SK-N-SH treated with all-trans-retinoic acid at 6 μM for 48 hours (cell line): ENCODE results near the gene RAB21.

Source experiments
- ATAC-seq: fragments of 200-7000 bp; cut with Tn5 transposase; 3 replicates; pipeline ENCODE4 v1.9.1; 2020; ENCODE audit warnings: mild to moderate bottlenecking, moderate library complexity
- ARNTL ChIP-seq: fragments of 450-650 bp; formaldehyde crosslinking; IDR thresholded peaks from 2 replicates; pipeline ENCODE4 v1.5.0; 2020; ENCODE audit warnings: low read depth, mild to moderate bottlenecking, moderate library complexity, borderline replicate concordance
- CSRNP3 ChIP-seq: fragments of 250-450 bp; sonication (Bioruptor Pico); IDR thresholded peaks from 2 replicates; pipeline ENCODE4 v1.5.1; 2021; ENCODE audit warnings: mild to moderate bottlenecking, moderate library complexity
- ESRRG ChIP-seq: fragments of 250-450 bp; sonication (Bioruptor Pico); IDR thresholded peaks from 2 replicates; pipeline ENCODE4 v1.6.1; 2021; ENCODE audit warnings: mild to moderate bottlenecking
- GLIS3 ChIP-seq: fragments of 250-450 bp; sonication (Bioruptor Pico); IDR thresholded peaks from 2 replicates; pipeline ENCODE4 v1.5.0; 2020; ENCODE audit warnings: mild to moderate bottlenecking, moderate library complexity
- ISL1 ChIP-seq: fragments of 250-450 bp; sonication (Bioruptor Pico); IDR thresholded peaks from 2 replicates; pipeline ENCODE4 v2.1.2; 2022; ENCODE audit warnings: mild to moderate bottlenecking, moderate library complexity
- OSR1 ChIP-seq: fragments of 250-450 bp; sonication (Bioruptor Pico); IDR thresholded peaks from 2 replicates; pipeline ENCODE4 v1.8.0; 2022; ENCODE audit warnings: moderate library complexity, mild to moderate bottlenecking, inconsistent platforms
- PPARA ChIP-seq: fragments of 250-450 bp; sonication (Bioruptor Pico); IDR thresholded peaks from 2 replicates; pipeline ENCODE4 v1.5.0; 2020; ENCODE audit warnings: mild to moderate bottlenecking, borderline replicate concordance
- RARB ChIP-seq: fragments of 250-450 bp; sonication (Bioruptor Pico); IDR thresholded peaks from 2 replicates; pipeline ENCODE4 v1.8.0; 2021; ENCODE audit warnings: mild to moderate bottlenecking, moderate library complexity
- SNAI2 ChIP-seq: fragments of 250-450 bp; sonication (Bioruptor Pico); IDR thresholded peaks from 2 replicates; pipeline ENCODE4 v1.5.0; 2020; ENCODE audit warnings: mild to moderate bottlenecking, moderate library complexity
- TCF4 ChIP-seq: fragments of 250-450 bp; sonication (Bioruptor Pico); IDR thresholded peaks from 2 replicates; pipeline ENCODE4 v1.8.0; 2021; ENCODE audit warnings: mild to moderate bottlenecking, moderate library complexity, borderline replicate concordance
- ZC3H10 ChIP-seq: fragments of 250-450 bp; sonication (Bioruptor Pico); IDR thresholded peaks from 2 replicates; pipeline ENCODE4 v1.5.1; 2021; ENCODE audit warnings: mild to moderate bottlenecking, moderate library complexity
- ZFP3 ChIP-seq: fragments of 250-450 bp; sonication (Bioruptor Pico); IDR thresholded peaks from 2 replicates; pipeline ENCODE4 v1.5.0; 2020; ENCODE audit warnings: mild to moderate bottlenecking, moderate library complexity
- ZFP30 ChIP-seq: fragments of 450-650 bp; formaldehyde crosslinking; IDR thresholded peaks from 2 replicates; pipeline ENCODE4 v1.5.0; 2022; ENCODE audit warnings: mild to moderate bottlenecking, moderate library complexity
- ZNF565 ChIP-seq: fragments of 450-650 bp; formaldehyde crosslinking; conservative IDR thresholded peaks from 2 replicates; pipeline ENCODE4 v1.5.0; 2020; ENCODE audit warnings: low read depth, mild to moderate bottlenecking, moderate library complexity
- ZNF70 ChIP-seq: fragments of 450-650 bp; formaldehyde crosslinking; IDR thresholded peaks from 2 replicates; pipeline ENCODE4 v1.5.0; 2020; ENCODE audit warnings: mild to moderate bottlenecking, moderate library complexity
- ZNF8 ChIP-seq: fragments of 450-650 bp; formaldehyde crosslinking; IDR thresholded peaks from 2 replicates; pipeline ENCODE4 v1.5.0; 2020; ENCODE audit warnings: mild to moderate bottlenecking, moderate library complexity
- TF ChIP-seq, protein P1 (sequence below): fragments of 250-450 bp; sonication (Bioruptor Pico); IDR thresholded peaks from 2 replicates; pipeline ENCODE4 v1.5.1; 2020; ENCODE audit warnings: low read depth, mild to moderate bottlenecking, moderate library complexity
- TF ChIP-seq, protein P2 (sequence below): fragments of 250-450 bp; sonication (Bioruptor Pico); IDR thresholded peaks from 2 replicates; pipeline ENCODE4 v1.5.0; 2020; ENCODE audit warnings: mild to moderate bottlenecking, moderate library complexity

The RAB21 gene

DNA sequence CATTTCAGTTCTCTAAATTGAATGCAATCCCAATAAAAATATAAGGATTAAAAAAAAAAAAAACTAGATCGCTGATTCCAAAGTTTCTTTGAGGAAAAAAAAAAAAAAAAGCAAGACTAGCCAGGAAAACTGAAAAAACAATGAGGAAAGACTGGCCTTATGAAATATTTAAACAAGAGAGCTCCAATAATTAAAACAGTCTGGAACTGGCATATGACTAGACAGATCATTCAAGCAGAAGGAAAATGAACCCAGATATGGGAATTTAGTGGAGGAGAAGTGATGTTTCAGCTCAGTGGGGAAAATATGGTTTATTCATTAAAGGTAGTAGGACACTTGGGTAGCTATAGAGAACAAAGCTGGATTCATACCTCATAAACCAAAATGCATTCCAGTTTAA is 42.9 kb downstream of the RAB21 start:
- ATAC-seq = no peak

DNA sequence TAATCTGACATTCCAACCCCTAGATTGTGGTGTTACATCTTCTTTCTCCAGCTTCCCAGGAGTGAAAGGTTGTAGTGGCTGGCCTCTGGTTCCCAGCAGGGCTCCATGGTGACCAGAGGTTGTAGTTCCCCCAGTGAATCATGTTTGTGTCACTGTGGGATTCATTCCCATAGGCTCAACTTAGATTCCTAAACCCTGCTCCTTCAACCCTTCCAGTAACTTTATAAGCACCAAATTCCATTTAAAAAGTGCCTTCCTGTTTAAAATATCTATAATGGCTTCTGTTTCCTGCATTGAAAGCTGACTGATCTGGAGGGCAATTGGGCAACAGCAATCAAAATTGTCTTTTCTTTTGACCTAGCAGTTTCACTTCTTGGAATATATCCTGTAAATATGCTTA is 44.4 kb downstream of the RAB21 start:
- peak; percentile 42 for ATAC-seq
- TF ChIP-seq ZFP30 (CRISPR knock-in tag) (no peak), ZNF8 (CRISPR knock-in tag) (no peak), ZFP3 (CRISPR knock-in tag) (no peak), RARB (CRISPR knock-in tag) (no peak), CSRNP3 (CRISPR knock-in tag) (no peak), SNAI2 (CRISPR knock-in tag) (no peak)

More for the DNA sequence above, 42.9 kb downstream of the RAB21 start:
- TF ChIP-seq, protein P1, sequence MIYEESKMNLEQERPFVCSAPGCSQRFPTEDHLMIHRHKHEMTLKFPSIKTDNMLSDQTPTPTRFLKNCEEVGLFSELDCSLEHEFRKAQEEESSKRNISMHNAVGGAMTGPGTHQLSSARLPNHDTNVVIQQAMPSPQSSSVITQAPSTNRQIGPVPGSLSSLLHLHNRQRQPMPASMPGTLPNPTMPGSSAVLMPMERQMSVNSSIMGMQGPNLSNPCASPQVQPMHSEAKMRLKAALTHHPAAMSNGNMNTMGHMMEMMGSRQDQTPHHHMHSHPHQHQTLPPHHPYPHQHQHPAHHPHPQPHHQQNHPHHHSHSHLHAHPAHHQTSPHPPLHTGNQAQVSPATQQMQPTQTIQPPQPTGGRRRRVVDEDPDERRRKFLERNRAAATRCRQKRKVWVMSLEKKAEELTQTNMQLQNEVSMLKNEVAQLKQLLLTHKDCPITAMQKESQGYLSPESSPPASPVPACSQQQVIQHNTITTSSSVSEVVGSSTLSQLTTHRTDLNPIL (CRISPR knock-in tag) = no peak
- TF ChIP-seq, all 23 proteins: peak for 0

GRCh38 chr12:71800177-71800576 is 45.5 kb downstream of the RAB21 start:
- TF ChIP-seq, protein P1 (CRISPR knock-in tag) = no peak
- TF ChIP-seq PPARA (CRISPR knock-in tag) = no peak
- no peak for TF ChIP-seq GLIS3 (CRISPR knock-in tag)
- ATAC-seq = no peak

DNA sequence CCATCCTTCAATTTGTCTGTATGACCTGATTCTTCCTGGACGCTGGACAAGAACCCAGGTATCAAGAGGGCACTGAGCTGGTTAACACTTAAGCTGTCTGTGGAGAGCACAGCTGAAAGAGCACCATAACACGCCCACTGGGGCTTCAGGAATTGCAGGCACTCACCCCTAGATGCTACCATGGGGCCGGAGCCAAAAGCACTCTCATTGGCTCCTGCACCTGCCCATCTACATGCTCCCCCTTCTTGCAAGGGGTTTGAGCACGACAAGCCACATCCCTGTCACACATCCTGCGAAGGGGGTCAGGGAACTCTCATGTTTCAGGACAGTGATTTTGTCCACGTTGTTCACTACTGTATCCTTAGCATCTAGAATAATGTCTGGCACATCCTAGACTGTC is 49.8 kb downstream of the RAB21 start:
- ATAC-seq = no peak
- TF ChIP-seq ESRRG (no peak), CSRNP3 (CRISPR knock-in tag) (no peak), TCF4 (CRISPR knock-in tag) (no peak), OSR1 (no peak), ARNTL (CRISPR knock-in tag) (no peak), ZNF8 (CRISPR knock-in tag) (no peak), ZC3H10 (CRISPR knock-in tag) (no peak), RARB (CRISPR knock-in tag) (no peak), ZNF565 (CRISPR knock-in tag) (no peak), ZFP30 (CRISPR knock-in tag) (no peak), PPARA (CRISPR knock-in tag) (no peak)
- TF ChIP-seq, protein P1 (CRISPR knock-in tag) = no peak
- TF ChIP-seq, protein P2, sequence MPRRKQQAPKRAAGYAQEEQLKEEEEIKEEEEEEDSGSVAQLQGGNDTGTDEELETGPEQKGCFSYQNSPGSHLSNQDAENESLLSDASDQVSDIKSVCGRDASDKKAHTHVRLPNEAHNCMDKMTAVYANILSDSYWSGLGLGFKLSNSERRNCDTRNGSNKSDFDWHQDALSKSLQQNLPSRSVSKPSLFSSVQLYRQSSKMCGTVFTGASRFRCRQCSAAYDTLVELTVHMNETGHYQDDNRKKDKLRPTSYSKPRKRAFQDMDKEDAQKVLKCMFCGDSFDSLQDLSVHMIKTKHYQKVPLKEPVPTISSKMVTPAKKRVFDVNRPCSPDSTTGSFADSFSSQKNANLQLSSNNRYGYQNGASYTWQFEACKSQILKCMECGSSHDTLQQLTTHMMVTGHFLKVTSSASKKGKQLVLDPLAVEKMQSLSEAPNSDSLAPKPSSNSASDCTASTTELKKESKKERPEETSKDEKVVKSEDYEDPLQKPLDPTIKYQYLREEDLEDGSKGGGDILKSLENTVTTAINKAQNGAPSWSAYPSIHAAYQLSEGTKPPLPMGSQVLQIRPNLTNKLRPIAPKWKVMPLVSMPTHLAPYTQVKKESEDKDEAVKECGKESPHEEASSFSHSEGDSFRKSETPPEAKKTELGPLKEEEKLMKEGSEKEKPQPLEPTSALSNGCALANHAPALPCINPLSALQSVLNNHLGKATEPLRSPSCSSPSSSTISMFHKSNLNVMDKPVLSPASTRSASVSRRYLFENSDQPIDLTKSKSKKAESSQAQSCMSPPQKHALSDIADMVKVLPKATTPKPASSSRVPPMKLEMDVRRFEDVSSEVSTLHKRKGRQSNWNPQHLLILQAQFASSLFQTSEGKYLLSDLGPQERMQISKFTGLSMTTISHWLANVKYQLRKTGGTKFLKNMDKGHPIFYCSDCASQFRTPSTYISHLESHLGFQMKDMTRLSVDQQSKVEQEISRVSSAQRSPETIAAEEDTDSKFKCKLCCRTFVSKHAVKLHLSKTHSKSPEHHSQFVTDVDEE (CRISPR knock-in tag) = no peak

- ATAC-seq = no peak
- no peak for TF ChIP-seq ISL1 (CRISPR knock-in tag)
- no peak for TF ChIP-seq CSRNP3 (CRISPR knock-in tag)
- TF ChIP-seq PPARA (CRISPR knock-in tag) = no peak
- TF ChIP-seq, protein P2 (CRISPR knock-in tag) = no peak
- no peak for TF ChIP-seq ZFP30 (CRISPR knock-in tag)
- no peak for TF ChIP-seq ZNF70 (CRISPR knock-in tag)
These were observed 56.3 kb downstream of the RAB21 start for GRCh38 chr12:71810921-71811320.
